ENCODE data around the gene JPH3.

DNA sequence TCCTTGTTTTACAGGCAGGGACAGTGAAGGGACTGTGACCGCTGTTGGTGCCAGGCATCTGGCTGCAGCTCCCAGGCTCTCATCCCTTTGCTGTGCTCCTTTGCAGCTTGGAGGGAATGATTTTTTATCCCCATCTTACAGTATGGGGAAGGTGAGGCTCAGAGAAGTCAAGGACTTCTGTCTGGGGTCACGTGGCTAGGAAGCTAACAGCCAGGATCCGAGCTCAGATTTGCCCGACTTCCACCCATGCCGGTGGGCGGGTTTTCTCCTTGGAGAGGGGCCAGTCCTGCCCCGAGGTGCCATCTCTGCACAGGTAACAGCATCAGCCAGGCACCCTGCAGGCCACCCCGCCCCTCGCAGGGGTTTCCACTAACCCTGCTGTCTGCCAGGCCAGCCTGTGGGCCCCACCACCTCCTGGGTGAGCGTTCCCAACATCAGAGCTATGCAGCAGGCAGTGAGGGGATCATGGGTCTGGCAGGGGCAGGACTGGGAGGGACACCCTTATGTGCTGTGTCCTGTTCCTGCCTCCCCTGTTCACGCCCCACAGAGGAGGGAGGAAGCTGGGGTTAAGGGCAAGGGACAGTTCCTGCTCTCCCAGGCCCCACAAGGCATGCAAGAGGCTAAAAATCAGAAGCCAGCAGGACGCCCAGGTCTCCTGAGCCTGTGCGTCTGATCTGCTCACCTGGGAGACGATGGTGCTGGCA is 25.4 kb downstream of the JPH3 start:
- no peak for TF ChIP-seq ZNF384 (IDR thresholded peaks at IDR 0.05)
- no peak for TF ChIP-seq SP1 (IDR thresholded peaks at IDR 0.05)
- no peak for TF ChIP-seq FOXA1 (IDR thresholded peaks at IDR 0.05)
- TF ChIP-seq FOXM1 (IDR thresholded peaks at IDR 0.05; ENCODE audit: borderline replicate concordance): no peak
- no peak for TF ChIP-seq SUZ12 (IDR thresholded peaks at IDR 0.05)

Data from HEK293T (cell line).